ENCODE measurements around the gene CELF2. TPM values are rescaled to one million over a fixed set of nuclear protein-coding genes. Genes with fewer than 3 reads are reported as not detected.
A peak's percentile ranks its signal among the peaks of the same experiment; 100 is the strongest.

CELF2 gene
- total RNA-seq, 1 donor from 2014 or later: 68.3 TPM

DNA sequence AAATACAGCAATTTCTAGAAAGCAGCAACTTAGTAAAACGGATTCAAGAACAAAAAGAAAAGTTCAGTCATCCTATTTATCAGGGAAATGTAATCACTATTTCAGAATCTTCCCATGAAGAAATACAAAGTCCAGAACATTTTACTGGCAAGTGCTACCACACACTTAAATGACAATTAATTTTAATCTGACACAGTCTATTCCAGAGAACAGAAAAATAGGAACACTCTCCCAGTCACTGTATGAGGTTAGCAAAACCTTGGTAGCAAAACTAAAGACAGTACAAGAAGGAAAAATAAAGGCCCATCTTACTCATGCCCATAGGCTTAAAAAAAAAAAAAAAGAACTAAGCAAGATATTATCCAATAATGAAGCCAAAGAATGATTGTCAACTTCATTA is 295.8 kb downstream of the CELF2 start:
- no peak for DNase-seq
- ATAC-seq: no peak
- intact Hi-C loops (cut with micrococcal nuclease): no loop called here

DNA sequence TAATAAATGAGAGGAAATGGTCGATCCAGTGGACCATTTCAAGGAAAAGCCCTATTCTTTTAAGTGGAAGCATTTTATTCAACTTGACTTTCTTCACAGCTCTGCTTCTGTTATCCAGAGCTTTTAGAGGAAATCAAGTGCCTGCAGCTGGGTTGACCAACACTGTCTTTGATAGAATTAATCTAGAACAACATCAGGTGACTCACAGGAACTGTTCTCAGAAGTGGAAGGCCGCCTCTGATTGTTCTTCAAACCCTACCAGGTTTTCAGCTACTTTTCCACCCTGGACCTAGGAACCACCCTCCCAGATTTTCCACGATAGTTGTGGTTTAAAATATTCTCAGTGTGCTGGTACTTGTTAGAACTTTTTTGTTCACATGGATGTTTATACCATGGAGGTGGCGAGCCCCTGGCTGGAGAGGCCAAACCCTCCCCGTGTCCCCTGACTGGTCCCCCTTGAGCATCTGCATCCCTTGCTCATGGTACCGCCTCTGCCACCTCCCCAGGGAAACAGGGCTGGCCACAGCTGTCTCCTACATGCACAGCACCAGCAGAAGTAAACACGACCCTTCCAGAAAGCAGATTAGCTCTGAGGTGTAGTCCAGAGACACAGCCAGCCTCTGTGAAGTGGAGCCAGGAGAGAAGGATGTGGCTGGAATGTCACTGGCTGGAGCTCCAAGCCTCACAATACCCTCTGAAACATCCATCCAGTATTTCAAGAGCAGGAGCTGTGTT is 300.4 kb downstream of the CELF2 start:
- ATAC-seq (peak; percentile 8), DNase-seq (no peak)
- intact Hi-C loops (cut with micrococcal nuclease): no loop called here

DNA sequence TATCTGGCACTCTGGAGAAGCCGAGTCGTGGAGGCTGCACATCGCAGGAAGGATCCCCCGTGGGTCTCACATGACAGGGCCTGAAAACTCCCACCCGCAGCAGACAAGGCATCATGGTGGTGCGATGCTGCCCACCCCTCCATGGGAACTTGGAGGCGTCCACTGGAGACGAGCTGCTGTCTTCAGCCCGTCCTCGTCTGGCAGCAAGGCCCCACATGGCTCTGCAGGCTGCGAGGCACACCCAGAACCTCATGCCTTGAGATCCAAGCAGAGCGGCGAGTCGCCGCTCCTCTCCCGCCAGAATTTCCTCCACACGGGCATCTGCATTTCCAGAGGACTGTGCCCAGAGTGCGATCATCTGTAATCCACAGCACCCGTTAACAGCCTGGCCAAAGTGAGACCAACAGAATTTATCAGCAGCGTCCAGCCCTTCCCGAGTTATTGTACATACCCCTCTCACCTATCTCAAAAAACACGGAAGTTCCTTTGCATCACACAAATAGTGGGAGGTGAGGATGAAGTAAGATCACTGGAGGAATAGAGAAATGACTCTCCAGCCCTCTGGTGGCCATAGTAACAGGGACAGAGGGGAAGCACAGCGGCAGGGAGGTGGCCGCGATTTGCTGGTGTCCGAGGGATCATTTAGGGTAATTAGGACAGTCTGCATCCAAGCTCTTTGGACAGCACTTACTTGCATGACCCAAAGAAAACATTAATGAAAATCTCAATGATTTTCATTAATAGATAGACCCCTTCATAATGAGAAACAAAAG is 301.3 kb downstream of the CELF2 start:
- DNase-seq (no peak), ATAC-seq (no peak)
- intact Hi-C loops (cut with micrococcal nuclease): no loop called here

DNA sequence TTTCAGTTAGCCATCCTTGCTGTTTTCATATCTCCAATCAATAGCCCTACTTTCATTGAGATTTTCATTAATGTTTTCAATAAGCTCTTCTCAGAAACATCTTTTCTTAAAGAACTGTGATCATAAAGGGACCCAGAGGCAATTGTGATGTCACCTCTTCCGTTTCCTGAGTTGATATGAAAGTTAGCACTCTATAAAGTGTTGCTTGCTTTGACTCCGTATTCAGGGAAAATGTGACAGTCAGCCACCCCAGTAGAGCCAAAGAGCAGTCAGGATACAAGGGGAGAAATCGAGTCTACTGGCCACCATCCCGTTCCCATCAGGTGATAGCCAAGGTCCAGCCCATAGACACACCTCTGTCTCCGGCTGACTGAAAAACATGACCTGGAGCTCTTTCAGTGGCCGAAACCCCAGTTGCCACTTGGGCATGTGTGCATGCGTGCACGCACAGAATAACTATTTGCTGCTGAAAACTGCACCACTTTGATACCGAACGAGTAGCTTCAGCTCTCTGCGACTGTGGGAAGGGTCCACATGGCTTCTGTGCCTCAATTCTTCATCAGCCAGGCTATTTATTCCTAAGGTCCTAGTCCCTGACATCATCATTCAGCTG is 302.4 kb downstream of the CELF2 start:
- intact Hi-C loops (cut with micrococcal nuclease): no loop called here
- DNase-seq (no peak), ATAC-seq (no peak)

DNA sequence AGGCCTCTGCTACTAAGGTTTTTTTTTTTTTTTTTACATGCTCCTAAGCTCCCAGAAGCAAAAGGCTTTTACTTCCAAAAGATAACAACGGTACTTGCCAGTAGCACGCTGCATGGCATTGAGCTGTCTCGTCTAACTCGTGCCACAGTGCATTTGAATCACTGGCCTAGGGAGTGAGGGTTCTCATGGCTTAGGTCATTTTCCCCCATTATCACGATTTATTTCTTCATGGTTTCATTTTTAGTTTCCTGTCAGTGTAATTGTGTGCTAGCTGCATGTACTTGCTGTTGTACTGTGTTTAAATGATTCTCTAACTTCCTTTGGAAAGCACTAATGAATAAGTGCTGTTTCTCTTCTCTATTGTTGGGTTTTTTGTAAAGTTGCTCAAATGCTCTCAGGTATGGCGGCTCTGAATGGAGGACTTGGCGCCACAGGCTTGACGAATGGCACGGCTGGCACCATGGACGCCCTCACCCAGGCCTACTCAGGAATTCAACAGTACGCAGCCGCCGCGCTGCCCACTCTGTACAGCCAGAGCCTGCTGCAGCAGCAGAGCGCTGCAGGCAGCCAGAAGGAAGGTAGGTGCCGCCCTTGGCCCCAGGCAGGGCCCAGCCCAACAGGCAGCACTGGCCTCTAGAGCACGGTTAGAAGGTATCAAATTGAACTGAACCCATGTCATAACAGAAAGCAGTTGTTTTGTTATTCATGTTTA is 303.3 kb downstream of the CELF2 start:
- ATAC-seq (no peak), DNase-seq (no peak)
- intact Hi-C loops (cut with micrococcal nuclease): no loop called here

DNA sequence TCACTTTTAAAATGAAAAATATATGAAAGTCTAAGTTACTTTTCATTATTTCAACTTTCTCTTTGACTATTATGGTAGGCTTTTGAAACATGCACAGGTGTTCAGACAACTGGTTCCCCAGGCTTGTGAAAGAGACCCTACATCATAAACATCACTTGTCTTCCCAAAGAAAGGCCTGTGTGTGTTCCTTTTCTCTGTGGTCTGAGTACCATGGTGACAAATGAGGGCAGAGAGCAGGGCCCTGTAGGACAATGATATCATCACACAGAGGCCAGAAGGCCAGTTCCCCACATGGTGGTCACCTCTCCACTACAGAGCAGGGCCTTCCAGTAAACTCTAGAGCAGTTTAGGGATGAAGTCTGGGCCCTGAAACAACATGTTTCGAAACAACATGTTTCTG is 305.0 kb downstream of the CELF2 start:
- intact Hi-C loops (cut with micrococcal nuclease): no loop called here
- no peak for DNase-seq
- ATAC-seq: no peak

DNA sequence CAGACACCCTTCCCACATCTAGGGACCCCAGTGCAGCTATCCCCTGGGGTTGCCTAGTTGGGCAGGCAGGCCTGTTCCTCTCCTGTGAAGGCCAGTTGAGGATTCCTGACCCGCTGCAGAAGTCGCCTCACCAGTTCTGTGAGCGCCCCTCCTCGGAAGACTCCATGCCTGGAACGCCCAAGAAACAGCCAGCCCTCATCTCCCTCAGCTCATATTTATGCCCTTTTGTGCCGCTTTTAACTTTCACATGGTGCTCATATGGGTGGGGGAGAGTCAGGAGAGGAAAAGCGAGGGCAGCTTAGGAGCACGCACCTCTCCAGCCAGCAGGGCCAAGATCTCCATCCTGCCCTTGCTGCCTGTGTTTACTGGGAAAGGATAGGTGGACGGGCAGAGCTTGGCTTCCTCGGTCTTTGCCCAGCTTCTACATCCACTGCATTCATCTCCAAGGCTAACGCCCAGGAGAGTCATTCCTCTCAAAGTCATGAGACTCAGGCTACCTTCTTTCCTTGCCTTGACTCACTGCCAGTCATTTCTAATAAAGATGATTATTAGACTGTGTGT is 307.2 kb downstream of the CELF2 start:
- DNase-seq: no peak
- intact Hi-C loops (cut with micrococcal nuclease): no loop called here
- ATAC-seq: no peak

DNA sequence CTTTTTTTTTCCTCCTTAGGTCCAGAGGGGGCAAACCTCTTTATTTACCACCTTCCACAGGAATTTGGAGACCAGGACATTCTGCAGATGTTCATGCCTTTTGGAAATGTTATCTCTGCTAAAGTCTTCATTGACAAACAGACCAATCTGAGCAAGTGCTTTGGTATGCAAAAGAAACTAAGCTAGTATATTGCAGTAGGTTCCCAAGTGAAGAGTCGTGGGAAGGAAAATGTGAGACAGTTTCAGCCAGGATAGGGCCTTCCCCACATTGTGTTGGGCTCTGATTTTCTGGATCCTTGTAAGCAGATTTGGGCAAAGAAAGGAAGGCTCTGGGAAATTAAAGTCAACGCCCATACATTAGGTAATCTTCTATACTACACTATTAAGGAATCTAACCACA is 308.1 kb downstream of the CELF2 start:
- DNase-seq (no peak), ATAC-seq (no peak)
- intact Hi-C loops (cut with micrococcal nuclease): no loop called here

DNA sequence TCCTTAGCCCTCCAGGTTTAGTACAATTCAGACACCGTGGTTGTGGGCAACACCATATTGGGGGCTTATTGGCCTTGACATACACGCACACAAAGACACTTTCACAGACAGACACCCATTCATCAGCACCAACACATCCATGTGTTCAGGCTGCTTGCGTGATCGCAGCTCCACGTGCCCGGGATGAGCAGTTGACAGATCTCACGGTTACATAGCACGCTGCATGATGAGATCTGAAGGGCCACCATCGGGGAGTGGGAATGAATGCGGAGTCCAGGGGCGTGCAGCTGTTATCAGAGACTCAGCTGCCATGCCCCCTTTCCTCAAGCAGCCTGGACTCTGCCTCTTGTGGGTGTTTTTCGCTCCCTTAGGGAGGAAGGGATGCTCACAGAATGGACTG is 308.6 kb downstream of the CELF2 start:
- ATAC-seq (no peak), DNase-seq (no peak)
- intact Hi-C loops (cut with micrococcal nuclease): no loop called here

DNA sequence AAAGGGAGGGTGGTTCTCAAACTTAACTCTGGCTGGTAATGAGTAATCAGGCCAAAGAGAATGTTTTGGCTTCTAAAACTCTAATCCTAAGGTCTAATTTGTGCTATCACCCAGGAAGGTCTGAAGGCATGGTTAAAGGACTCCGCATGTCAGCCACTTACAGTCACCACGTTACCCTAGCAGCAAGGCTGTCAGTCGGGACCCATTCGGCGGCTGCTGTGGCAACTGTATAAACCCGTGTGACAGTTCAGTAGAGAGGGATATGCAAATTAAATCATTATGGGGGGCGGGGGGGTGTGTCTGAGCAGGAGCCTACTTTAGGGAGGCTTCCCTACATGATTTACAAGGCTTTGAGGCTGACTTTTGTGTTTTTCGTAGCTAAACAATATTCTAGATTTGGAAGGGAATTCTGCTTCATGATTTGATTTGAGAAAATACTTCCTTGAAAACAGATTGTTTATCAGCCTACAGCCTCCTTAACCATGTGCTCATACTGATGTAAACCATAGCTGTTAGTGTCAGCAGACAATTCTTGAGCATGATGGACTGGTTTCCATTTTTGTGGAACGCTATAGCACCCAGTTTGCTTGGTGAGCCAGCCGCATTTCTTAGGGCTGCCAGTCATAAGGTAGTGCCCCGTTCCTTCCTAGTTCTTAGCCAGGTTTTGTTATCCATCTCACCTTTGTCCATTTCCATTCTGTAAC is 309.4 kb downstream of the CELF2 start:
- no peak for ATAC-seq
- DNase-seq: no peak
- intact Hi-C loops (cut with micrococcal nuclease): no loop called here

DNA sequence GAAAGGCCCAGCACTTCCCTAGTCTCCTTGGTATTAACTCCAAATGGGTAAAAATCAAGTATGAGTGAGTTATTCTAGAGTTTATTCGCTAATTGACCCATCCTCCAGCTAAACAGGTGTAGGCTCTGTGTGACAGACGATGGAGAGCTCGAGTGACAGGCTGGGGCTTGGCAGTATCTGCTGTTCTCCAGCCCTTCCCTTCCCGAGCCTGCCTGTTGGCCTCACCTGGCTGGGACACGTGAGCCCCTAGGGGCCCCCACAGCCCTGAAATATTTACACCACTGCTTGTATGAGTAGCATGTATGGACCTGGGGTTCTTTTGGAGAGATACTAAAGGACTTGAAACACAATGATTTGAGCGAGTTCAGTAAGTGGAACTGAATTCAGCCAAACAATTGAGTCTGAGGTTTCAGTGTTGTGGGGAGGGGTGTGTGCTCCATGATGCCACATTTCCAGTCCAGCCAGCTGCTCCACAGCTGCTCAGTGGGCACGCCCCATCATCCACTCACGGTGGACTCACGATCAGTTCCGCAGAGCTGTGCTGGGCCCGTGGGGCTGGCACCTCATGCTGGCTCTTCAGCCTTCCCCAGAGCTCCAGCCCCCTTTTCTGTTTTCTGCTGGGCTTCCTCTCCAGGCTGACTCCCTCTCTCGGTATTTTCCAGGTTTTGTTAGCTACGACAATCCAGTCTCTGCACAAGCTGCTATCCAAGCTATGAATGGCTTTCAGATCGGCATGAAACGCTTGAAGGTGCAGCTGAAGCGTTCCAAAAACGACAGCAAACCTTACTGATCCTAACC is 310.8 kb downstream of the CELF2 start:
- intact Hi-C loops (cut with micrococcal nuclease): no loop called here
- peak; percentile 63 for ATAC-seq
- peak; percentile 62 for DNase-seq

DNA sequence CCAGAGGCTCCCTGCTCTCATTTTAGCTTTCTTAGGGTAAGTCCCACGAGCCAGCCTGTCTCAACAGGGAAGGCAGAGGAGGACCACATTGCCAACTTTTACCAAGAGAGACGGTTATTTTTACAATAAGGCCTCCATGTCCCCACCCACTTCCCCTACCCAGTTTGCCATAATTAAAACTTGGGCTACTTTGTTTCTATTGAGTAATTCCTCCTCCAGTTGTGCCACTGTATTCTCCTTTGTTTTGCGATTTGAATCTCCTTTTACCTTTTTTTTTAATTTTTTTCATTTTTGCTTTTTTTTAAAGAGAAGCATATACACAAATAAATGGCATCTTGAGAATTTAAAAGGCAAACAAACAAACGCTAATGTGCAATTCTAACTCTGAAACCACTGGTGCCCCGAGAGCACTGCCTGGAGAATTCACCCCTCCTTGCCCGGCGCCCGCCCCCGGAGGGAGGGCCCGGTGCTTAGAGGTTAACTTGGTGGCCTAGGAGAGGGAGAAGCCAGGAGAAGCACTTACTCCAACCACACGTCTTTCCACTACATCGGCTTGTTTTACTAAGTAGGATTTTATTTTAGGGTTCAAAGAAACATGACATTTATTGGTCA is 311.5 kb downstream of the CELF2 start:
- intact Hi-C loops (cut with micrococcal nuclease): no loop called here
- DNase-seq (no peak), ATAC-seq (peak; percentile 48)

DNA sequence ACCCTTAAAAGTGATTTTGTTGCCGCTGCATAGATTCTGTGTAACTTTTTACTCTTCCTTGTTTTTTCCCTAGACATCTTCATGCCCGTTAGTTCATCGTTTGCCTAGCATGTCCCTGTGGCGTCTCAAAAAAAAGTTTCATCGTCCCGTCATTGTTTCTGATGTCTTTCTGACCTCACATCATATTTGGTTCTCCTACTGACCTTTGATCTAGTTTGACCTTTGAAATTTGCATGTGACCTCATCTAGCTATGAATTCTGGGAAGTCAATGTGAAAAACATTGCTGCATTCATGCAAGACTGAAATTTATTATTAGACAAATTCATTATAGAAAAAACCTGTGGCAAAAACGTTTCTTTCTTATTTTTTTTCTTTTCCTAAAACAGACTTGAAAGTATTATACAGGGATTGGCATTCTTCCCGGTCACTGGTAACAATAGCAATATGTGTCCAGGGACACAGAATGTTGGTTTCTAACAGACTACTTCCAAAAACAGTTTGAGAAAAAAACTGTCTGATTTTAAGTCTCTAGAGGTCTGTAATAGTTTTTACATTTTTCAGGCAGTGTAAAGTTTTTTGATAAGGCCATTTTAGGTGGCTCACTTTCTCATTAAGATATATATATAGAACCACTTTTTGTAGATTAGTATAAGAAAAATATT is 312.8 kb downstream of the CELF2 start:
- ATAC-seq (peak; percentile 12), DNase-seq (no peak)
- intact Hi-C loops (cut with micrococcal nuclease): no loop called here

DNA sequence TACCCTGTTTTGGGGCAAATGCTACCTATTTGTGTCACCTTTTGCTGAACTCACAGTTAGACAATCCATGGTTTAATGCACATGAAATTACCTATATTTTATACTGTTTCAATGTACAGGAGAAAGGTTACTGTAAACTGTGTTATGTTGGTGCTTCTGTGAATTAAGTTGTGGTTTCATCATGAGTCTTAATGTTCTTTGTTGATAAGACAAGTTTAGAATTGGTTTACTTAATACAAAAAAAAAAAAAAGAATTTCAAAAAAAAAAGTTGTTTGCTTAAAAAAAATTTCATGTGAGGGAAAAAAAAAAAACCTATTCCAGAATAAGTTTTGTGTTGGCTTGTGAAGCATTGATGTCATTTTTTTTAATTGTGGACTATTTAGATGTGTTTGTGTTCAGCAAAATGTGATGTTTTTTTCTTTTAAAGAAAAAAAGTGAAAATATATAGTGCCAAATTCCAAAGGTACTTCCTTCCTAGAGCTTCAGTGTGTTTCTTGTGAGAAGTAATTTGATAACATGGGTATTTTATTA is 313.4 kb downstream of the CELF2 start:
- DNase-seq (no peak), ATAC-seq (no peak)

DNA sequence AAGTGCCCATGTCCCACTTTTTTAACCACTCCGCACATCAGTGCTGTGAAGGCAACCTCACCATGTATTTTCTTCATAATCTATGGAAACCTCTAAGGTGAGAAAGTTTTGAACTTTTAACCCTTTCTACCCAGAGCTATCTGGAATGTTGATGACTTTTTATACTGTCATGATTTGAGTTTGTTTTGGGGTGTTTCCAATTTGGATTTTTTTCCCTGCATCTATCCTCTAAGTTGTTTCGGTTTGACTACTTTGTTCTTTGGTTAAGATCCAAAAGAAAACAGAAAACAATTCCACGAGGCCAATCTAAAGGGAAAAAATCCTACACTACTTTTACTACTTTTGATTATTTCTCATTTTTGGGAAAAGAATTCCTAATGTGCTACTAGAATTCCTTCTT is 314.1 kb downstream of the CELF2 start:
- intact Hi-C loops (cut with micrococcal nuclease): no loop called here
- DNase-seq (no peak), ATAC-seq (no peak)

More for the DNA sequence above, 313.4 kb downstream of the CELF2 start:
- intact Hi-C loops (cut with micrococcal nuclease): no loop called here

DNA sequence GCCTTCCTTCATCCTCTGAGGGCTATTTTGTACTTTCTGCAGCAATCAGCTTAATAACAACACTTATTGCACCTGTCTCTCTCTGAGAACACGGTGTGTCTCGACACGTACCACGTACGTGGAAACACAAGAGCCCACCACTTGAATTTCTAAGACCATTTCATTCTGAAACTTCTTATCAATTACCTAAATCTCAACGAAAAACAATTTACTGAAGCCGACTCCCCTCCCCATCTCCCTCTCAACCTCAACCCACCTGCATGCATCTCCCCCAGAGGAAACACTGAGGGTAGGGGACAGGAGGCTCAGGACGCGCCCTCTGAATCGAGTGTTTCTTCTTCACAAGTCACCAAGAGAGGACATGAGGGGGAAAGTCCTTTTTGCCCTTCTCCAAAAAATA is 315.2 kb downstream of the CELF2 start:
- intact Hi-C loops (cut with micrococcal nuclease): no loop called here
- ATAC-seq: no peak
- no peak for DNase-seq

DNA sequence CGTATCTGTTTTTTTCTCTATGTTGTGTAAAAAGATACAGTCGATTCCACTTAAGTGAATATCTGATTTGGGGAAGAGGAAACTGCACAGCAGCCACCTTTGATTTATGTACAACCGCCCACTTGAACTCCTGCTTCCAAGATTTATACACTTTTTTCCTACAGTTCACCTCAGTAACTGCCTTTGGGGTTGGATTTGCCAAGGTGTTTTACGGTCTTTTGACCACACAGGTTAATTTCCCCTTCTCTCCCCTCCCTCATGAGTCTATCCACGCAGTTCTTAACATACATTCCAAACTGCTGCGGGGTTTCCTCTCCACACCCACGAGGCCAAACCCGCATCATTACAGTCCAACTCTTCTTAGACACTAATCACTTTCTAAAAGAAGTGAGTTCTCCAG is 316.8 kb downstream of the CELF2 start:
- intact Hi-C loops (cut with micrococcal nuclease): no loop called here

More for the DNA sequence above, 316.8 kb downstream of the CELF2 start:
- ATAC-seq (no peak), DNase-seq (no peak)
